ENCODE data around the gene CMTM4. TPM values are rescaled to one million over a fixed set of nuclear protein-coding genes. Genes with fewer than 3 reads are reported as not detected.

Gene CMTM4
- total and polyA plus RNA-seq, 4 donors, result 24.3 to 78.0 (median 32.0) TPM

- ATAC-seq (ENCODE audit: insufficient read depth, low FRiP score), result no peak
- H3K4me1 ChIP-seq (ENCODE audit: control insufficient read depth in 5 of 5, insufficient read depth in 5 of 5, low read length in 5 of 5), result peaks cover 0 to 9% (median 5%) of the 10 kb centered on the region in 5 donors
- TF ChIP-seq, protein P1, sequence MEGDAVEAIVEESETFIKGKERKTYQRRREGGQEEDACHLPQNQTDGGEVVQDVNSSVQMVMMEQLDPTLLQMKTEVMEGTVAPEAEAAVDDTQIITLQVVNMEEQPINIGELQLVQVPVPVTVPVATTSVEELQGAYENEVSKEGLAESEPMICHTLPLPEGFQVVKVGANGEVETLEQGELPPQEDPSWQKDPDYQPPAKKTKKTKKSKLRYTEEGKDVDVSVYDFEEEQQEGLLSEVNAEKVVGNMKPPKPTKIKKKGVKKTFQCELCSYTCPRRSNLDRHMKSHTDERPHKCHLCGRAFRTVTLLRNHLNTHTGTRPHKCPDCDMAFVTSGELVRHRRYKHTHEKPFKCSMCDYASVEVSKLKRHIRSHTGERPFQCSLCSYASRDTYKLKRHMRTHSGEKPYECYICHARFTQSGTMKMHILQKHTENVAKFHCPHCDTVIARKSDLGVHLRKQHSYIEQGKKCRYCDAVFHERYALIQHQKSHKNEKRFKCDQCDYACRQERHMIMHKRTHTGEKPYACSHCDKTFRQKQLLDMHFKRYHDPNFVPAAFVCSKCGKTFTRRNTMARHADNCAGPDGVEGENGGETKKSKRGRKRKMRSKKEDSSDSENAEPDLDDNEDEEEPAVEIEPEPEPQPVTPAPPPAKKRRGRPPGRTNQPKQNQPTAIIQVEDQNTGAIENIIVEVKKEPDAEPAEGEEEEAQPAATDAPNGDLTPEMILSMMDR (IDR thresholded peaks at IDR 0.05; ENCODE audit: control extremely low read depth, extremely low read depth), result no peak
Observed at GRCh38 chr16:66735891-66736290, 39.3 kb upstream of the CMTM4 start.

DNA sequence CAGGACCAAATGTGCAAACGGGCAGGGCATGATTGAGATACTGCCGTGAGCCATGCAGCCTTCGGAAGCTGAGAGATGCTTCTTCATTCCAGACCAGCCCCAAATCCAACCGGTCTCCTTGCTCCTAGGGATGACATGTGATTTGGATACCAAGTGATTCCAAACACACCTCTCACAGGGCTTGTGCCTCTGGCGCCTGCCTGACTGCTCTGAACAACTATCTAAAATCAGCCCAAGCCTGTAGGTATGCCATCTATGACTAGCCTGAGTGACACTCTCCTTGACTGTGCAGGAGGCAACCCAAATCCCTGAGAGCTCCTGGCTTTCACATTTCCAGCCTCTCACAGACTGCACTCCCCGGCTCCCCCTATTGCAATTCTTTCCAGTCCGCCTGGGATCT is 34.6 kb upstream of the CMTM4 start:
- 91% methylated on average over 7 of the region's 7 CpGs for WGBS, 2 donors
- DNase-seq (no peak), ATAC-seq (ENCODE audit: insufficient read depth, low FRiP score) (no peak)
- Histone ChIP-seq H3K27me3 (ENCODE audit: control insufficient read depth in 3 of 3, insufficient read depth in 3 of 3, low read length in 2 of 3) (no peaks in the 10 kb centered on the region), H3K9ac (ENCODE audit: insufficient read depth in 1 of 2, low read length in 2 of 2) (no peak overlapping the region), H3K27ac (ENCODE audit: low read depth in 1 of 2, low read length in 1 of 2) (no peak overlapping the region), H3K4me3 (no peak overlapping the region), H3K36me3 (ENCODE audit: control insufficient read depth in 4 of 4, insufficient read depth in 4 of 4, low read length in 4 of 4) (peaks cover 43 to 79% (median 52%) of the 10 kb centered on the region in 4 donors), H3K4me1 (ENCODE audit: control insufficient read depth in 5 of 5, insufficient read depth in 5 of 5, low read length in 5 of 5) (peaks cover 0 to 3% (median 0%) of the 10 kb centered on the region in 5 donors), H3K9me3 (ENCODE audit: control insufficient read depth in 4 of 4, insufficient read depth in 3 of 4, low read length in 3 of 4) (no peaks in the 10 kb centered on the region)
- TF ChIP-seq, protein P1 (IDR thresholded peaks at IDR 0.05; ENCODE audit: control extremely low read depth, extremely low read depth), result no peak

More at GRCh38 chr16:66735891-66736290, 39.3 kb upstream of the CMTM4 start:
- H3K27me3 ChIP-seq (ENCODE audit: control insufficient read depth in 3 of 3, insufficient read depth in 3 of 3, low read length in 2 of 3), result no peaks in the 10 kb centered on the region
- H3K4me3 ChIP-seq, result no peak overlapping the region
- no peaks in the 10 kb centered on the region for H3K9me3 ChIP-seq (ENCODE audit: control insufficient read depth in 4 of 4, insufficient read depth in 3 of 4, low read length in 3 of 4)
- no peak overlapping the region for H3K27ac ChIP-seq (ENCODE audit: low read depth in 1 of 2, low read length in 1 of 2)
- H3K9ac ChIP-seq (ENCODE audit: insufficient read depth in 1 of 2, low read length in 2 of 2), result no peak overlapping the region
- no peak for DNase-seq
- peaks cover 25 to 72% (median 46%) of the 10 kb centered on the region in 4 donors for H3K36me3 ChIP-seq (ENCODE audit: control insufficient read depth in 4 of 4, insufficient read depth in 4 of 4, low read length in 4 of 4)
- 91 to 92% methylated on average over 4 of the region's 4 CpGs for WGBS, 2 donors

GRCh38 chr16:66728804-66729203 is 32.3 kb upstream of the CMTM4 start:
- 57 to 68% methylated on average over 4 of the region's 4 CpGs for whole genome bisulfite sequencing, 2 donors
- H3K9ac ChIP-seq (ENCODE audit: insufficient read depth in 1 of 2, low read length in 2 of 2), result no peak overlapping the region
- no peaks in the 10 kb centered on the region for H3K27me3 ChIP-seq (ENCODE audit: control insufficient read depth in 3 of 3, insufficient read depth in 3 of 3, low read length in 2 of 3)
- ATAC-seq (ENCODE audit: insufficient read depth, low FRiP score) (no peak), DNase-seq (no peak)
- H3K4me3 ChIP-seq, result no peak overlapping the region
- peaks cover 48 to 77% (median 56%) of the 10 kb centered on the region in 4 donors for H3K36me3 ChIP-seq (ENCODE audit: control insufficient read depth in 4 of 4, insufficient read depth in 4 of 4, low read length in 4 of 4)
- H3K4me1 ChIP-seq (ENCODE audit: control insufficient read depth in 5 of 5, insufficient read depth in 5 of 5, low read length in 5 of 5), result peaks cover 0 to 3% (median 0%) of the 10 kb centered on the region in 5 donors
- TF ChIP-seq, protein P1 (IDR thresholded peaks at IDR 0.05; ENCODE audit: control extremely low read depth, extremely low read depth), result no peak
- no peak overlapping the region for H3K27ac ChIP-seq (ENCODE audit: low read depth in 1 of 2, low read length in 1 of 2)
- no peaks in the 10 kb centered on the region for H3K9me3 ChIP-seq (ENCODE audit: control insufficient read depth in 4 of 4, insufficient read depth in 3 of 4, low read length in 3 of 4)

Data from lung (tissue), 12 donors.